WTC11 (cell line): Measurements from ENCODE around the gene GJA8. TPM values are rescaled to one million over a fixed set of nuclear protein-coding genes. Genes with fewer than 3 reads are reported as not detected.
"Not testable (repeated sequence)": the region's sequence is repeated elsewhere in the genome, so short reads cannot be mapped to it uniquely, and the experiment has no call there.

ENCODE experiments used
- ATAC-seq: fragments of 200-7000 bp; cut with Tn5 transposase; 2 replicates; pipeline ENCODE4 v1.10.0; 2021; ENCODE audit warnings: mild to moderate bottlenecking, moderate library complexity
- CTCF ChIA-PET: fragments of 300-600 bp; sonication (Branson Sonifier 250); formaldehyde crosslinking; loops from one replicate; lab custom pipeline; 2021; ENCODE audit warnings: antibody characterized with exemption; lab: Charles Lee
- POLR2A ChIA-PET: fragments of 350-600 bp; sonication (Branson Sonifier 250); formaldehyde crosslinking; loops from one replicate; lab custom pipeline; 2021; ENCODE audit warnings: antibody characterized with exemption; lab: Charles Lee
- DNase-seq: peaks from one replicate; pipeline ENCODE4 v3.0.0; 2021; ENCODE audit warnings: low spot score
- H3K27ac Mint-ChIP-seq: 2 replicates; pipeline ENCODE4 v1.8.0; 2021; ENCODE audit warnings: mixed read lengths
- H3K27me3 Mint-ChIP-seq: 2 replicates; pipeline ENCODE4 v1.8.0; 2021; ENCODE audit warnings: low read depth, mild to moderate bottlenecking, moderate library complexity, mixed read lengths
- H3K36me3 Mint-ChIP-seq: 2 replicates; pipeline ENCODE4 v1.8.0; 2021; ENCODE audit warnings: mixed read lengths
- H3K4me1 Mint-ChIP-seq: 2 replicates; pipeline ENCODE4 v1.8.0; 2022; ENCODE audit warnings: mixed read lengths
- H3K4me3 Mint-ChIP-seq: 2 replicates; pipeline ENCODE4 v1.8.0; 2021; ENCODE audit warnings: mild to moderate bottlenecking, moderate library complexity, mixed read lengths
- H3K9me3 Mint-ChIP-seq: 2 replicates; pipeline ENCODE4 v1.8.0; 2021; ENCODE audit warnings: mixed read lengths
- AFF4 ChIP-seq: sonication (generic); formaldehyde crosslinking; IDR thresholded peaks from 2 replicates; pipeline ENCODE4 v1.8.1; 2023; ENCODE audit warnings: mild to moderate bottlenecking, missing genetic modification reagents, borderline replicate concordance
- CBFB ChIP-seq: sonication (generic); formaldehyde crosslinking; IDR thresholded peaks from 2 replicates; pipeline ENCODE4 v1.8.1; 2022; ENCODE audit warnings: mild to moderate bottlenecking, low read depth, missing genetic modification reagents
- CREB1 ChIP-seq: sonication (generic); formaldehyde crosslinking; IDR thresholded peaks from 2 replicates; pipeline ENCODE4 v1.8.0; 2023; ENCODE audit warnings: mild to moderate bottlenecking, missing genetic modification reagents
- E2F4 ChIP-seq: sonication (generic); formaldehyde crosslinking; IDR thresholded peaks from 2 replicates; pipeline ENCODE4 v1.8.1; 2022; ENCODE audit warnings: low read depth, mild to moderate bottlenecking, moderate library complexity, missing genetic modification reagents, borderline replicate concordance
- FOXK1 ChIP-seq: sonication (generic); formaldehyde crosslinking; IDR thresholded peaks from 2 replicates; pipeline ENCODE4 v1.8.0; 2022; ENCODE audit warnings: mild to moderate bottlenecking, moderate library complexity, missing genetic modification reagents
- GABPB1 ChIP-seq: sonication (generic); formaldehyde crosslinking; IDR thresholded peaks from 2 replicates; pipeline ENCODE4 v1.8.1; 2023; ENCODE audit warnings: mild to moderate bottlenecking, missing genetic modification reagents
- IRF2 ChIP-seq: sonication (generic); formaldehyde crosslinking; IDR thresholded peaks from 2 replicates; pipeline ENCODE4 v1.8.0; 2022; ENCODE audit warnings: low read depth, missing genetic modification reagents, borderline replicate concordance
- NR2C2 ChIP-seq: sonication (generic); formaldehyde crosslinking; IDR thresholded peaks from 2 replicates; pipeline ENCODE4 v1.8.0; 2022; ENCODE audit warnings: mild to moderate bottlenecking, missing genetic modification reagents
- PRRX2 ChIP-seq: fragments of 250-450 bp; sonication (Bioruptor Pico); IDR thresholded peaks from 2 replicates; pipeline ENCODE4 v1.8.0; 2021; ENCODE audit warnings: mild to moderate bottlenecking
- RELA ChIP-seq: sonication (generic); formaldehyde crosslinking; IDR thresholded peaks from 2 replicates; pipeline ENCODE4 v1.8.1; 2022; ENCODE audit warnings: missing genetic modification reagents, mild to moderate bottlenecking, borderline replicate concordance
- SOX15 ChIP-seq: fragments of 250-450 bp; sonication (Bioruptor Pico); IDR thresholded peaks from 2 replicates; pipeline ENCODE4 v1.9.0; 2021; ENCODE audit warnings: mild to moderate bottlenecking
- SP1 ChIP-seq: sonication (generic); formaldehyde crosslinking; conservative IDR thresholded peaks from 2 replicates; pipeline ENCODE4 v1.8.1; 2022; ENCODE audit warnings: missing genetic modification reagents
- ZNF232 ChIP-seq: sonication (generic); formaldehyde crosslinking; IDR thresholded peaks from 2 replicates; pipeline ENCODE4 v1.8.0; 2022; ENCODE audit warnings: mild to moderate bottlenecking, missing genetic modification reagents
- ZNF281 ChIP-seq: sonication (generic); formaldehyde crosslinking; IDR thresholded peaks from 2 replicates; pipeline ENCODE4 v1.8.0; 2023; ENCODE audit warnings: mild to moderate bottlenecking, missing genetic modification reagents
- total RNA-seq: library from RNA; stranded (reverse); gene quantifications from 3 replicates; pipeline ENCODE4 v1.2.3, GENCODE V29; 2021

GJA8 gene
- total RNA-seq, 1 experiment from 2014 or later, result not detected

GRCh38 chr1:147854989-147855388 is 47.6 kb upstream of the GJA8 start:
- H3K4me1 Mint-ChIP-seq, result peaks cover 21% of the 10 kb centered on the region
- DNase-seq, result peak; percentile 27
- H3K27ac Mint-ChIP-seq, H3K27me3 Mint-ChIP-seq, ATAC-seq, H3K36me3 Mint-ChIP-seq, POLR2A ChIA-PET, H3K4me3 Mint-ChIP-seq: not testable (repeated sequence)
- CTCF ChIA-PET, result interaction anchor here (2.7 kb wide), 1 partner anchor 37 kb away, joined by 11 read pairs; no protein-coding TSS in a partner anchor
- peaks cover 11% of the 10 kb centered on the region for H3K9me3 Mint-ChIP-seq
- 0 out of 2 replicates have a peak, but pooled peaks have one; percentile 24 for TF ChIP-seq FOXK1 (CRISPR knock-in tag)

- H3K27me3 Mint-ChIP-seq, CTCF ChIA-PET, H3K4me3 Mint-ChIP-seq, H3K27ac Mint-ChIP-seq, DNase-seq, H3K36me3 Mint-ChIP-seq, ATAC-seq, POLR2A ChIA-PET: not testable (repeated sequence)
- Mint-ChIP-seq H3K9me3 (peaks cover 20% of the 10 kb centered on the region), H3K4me1 (peaks cover 21% of the 10 kb centered on the region)
Observed at GRCh38 chr1:147855996-147856395, 46.6 kb upstream of the GJA8 start.

GRCh38 chr1:147867204-147867603 is 35.4 kb upstream of the GJA8 start:
- CTCF ChIA-PET, result not testable (repeated sequence)

GRCh38 chr1:147878022-147878421 is 24.6 kb upstream of the GJA8 start:
- peaks cover 14% of the 10 kb centered on the region for H3K4me1 Mint-ChIP-seq
- H3K27me3 Mint-ChIP-seq, result peaks cover 15% of the 10 kb centered on the region; the same call in 1 of the 2 replicates
- peaks cover 10% of the 10 kb centered on the region for H3K36me3 Mint-ChIP-seq
- H3K27ac Mint-ChIP-seq, result no peak overlapping the region
- no peak for ATAC-seq
- DNase-seq, result no peak
- no peak overlapping the region for H3K4me3 Mint-ChIP-seq
- TF ChIP-seq RELA (CRISPR knock-in tag) (no peak), ZNF281 (CRISPR knock-in tag) (no peak), SP1 (CRISPR knock-in tag) (no peak), CBFB (CRISPR knock-in tag) (no peak), NR2C2 (no peak), AFF4 (no peak), SOX15 (CRISPR knock-in tag) (no peak), CREB1 (no peak), ZNF232 (no peak), PRRX2 (no peak), E2F4 (CRISPR knock-in tag) (no peak), GABPB1 (no peak), IRF2 (no peak)
- H3K9me3 Mint-ChIP-seq, result peaks cover 11% of the 10 kb centered on the region
- CTCF ChIA-PET, result no interaction called here
- POLR2A ChIA-PET, result no interaction called here

More at GRCh38 chr1:147867204-147867603, 35.4 kb upstream of the GJA8 start:
- H3K4me1 Mint-ChIP-seq, H3K4me3 Mint-ChIP-seq, ATAC-seq, H3K9me3 Mint-ChIP-seq, POLR2A ChIA-PET, H3K27me3 Mint-ChIP-seq, H3K27ac Mint-ChIP-seq, H3K36me3 Mint-ChIP-seq, DNase-seq: not testable (repeated sequence)
